ENCODE data around the gene DPP6. TPM values are rescaled to one million over a fixed set of nuclear protein-coding genes. Genes with fewer than 3 reads are reported as not detected.

The DPP6 gene
- total RNA-seq, 4 donors from 2014 or later: 0.60 to 1.7 (median 1.6) TPM; not detected in 1

GRCh38 chr7:154437234-154437633 is 385.0 kb downstream of the DPP6 start:
- Histone ChIP-seq H3K4me1 (no peaks in the 10 kb centered on the region), H3K27me3 (no peaks in the 10 kb centered on the region), H3K36me3 (no peaks in the 10 kb centered on the region), H3K9me3 (no peaks in the 10 kb centered on the region), H3K27ac (no peak overlapping the region), H3K4me3 (no peak overlapping the region)
- DNase-seq (ENCODE audit: low spot score in 2 of 2): no peak
- TF ChIP-seq EP300 (IDR thresholded peaks at IDR 0.05): no peak
- no peak for TF ChIP-seq CTCF (IDR thresholded peaks at IDR 0.05)
- no peak for TF ChIP-seq POLR2A (IDR thresholded peaks at IDR 0.05)
- WGBS, 2 donors: 91 to 92% methylated on average over 2 of the region's 2 CpGs

DNA sequence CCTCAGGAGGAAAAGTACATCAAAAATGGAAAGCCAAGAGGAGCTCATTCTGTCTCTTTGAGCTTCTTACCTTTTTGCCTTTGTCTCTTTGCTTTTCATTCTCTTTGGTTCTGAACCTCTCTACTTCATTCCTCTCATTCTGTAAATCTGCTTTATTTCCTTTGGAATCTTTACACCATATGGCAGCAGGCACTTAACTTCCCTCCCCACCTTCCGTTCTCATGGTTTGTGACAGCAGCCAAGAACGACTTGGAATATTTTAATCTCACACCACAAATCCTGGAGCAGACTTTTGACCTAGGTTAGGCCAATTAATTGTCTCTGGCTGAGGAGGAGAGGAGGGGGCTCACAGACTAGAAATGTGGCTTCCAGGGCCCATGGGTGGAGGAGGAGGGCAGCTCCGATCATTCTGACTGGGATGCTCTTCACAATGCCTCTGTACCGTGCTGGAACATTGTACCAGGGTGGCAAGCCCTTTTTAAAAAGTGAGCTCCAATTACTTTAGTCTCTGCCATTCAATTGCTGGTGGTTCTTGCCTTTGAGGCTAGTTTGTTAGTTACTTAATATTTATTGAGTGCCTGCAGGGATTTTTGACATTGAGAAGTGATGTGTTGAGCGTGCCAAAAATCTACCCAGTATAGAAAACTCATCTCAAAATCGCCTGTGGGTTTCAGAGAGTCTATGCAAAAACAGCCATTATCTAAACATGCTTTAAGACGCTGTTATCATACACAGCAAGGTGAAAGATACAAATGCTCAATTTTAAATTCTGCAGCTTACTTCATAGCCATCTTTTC is 386.6 kb downstream of the DPP6 start:
- H3K36me3 ChIP-seq: no peaks in the 10 kb centered on the region
- H3K9me3 ChIP-seq: no peaks in the 10 kb centered on the region
- H3K27ac ChIP-seq: no peak overlapping the region
- H3K4me1 ChIP-seq: no peaks in the 10 kb centered on the region
- WGBS, 2 donors: 75 to 77% methylated on average over 7 of the region's 7 CpGs
- H3K27me3 ChIP-seq: no peaks in the 10 kb centered on the region
- TF ChIP-seq EP300 (IDR thresholded peaks at IDR 0.05) (no peak), POLR2A (IDR thresholded peaks at IDR 0.05) (no peak), CTCF (IDR thresholded peaks at IDR 0.05) (no peak)
- H3K4me3 ChIP-seq: no peak overlapping the region
- no peak for DNase-seq (ENCODE audit: low spot score in 2 of 2)

DNA sequence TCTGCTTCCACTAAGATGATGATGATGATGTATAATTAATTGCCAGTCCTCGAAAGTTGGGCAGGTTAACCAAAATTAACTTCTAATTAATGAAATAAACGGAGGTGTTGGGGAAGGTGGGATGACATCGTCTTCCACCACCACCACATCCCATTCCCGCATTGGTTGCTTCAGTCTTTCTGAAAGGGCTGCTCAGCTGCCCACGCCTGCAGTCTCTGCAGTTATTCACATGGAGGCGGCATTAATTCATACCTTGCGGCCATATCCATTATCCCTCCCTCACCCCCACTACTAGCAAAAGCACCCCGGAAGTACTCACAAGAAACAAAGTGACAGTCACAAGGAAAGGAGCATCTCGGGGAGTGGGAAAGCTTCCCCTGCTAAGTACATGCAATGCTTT is 387.9 kb downstream of the DPP6 start:
- Histone ChIP-seq H3K27ac (no peak overlapping the region), H3K36me3 (no peaks in the 10 kb centered on the region), H3K27me3 (no peaks in the 10 kb centered on the region), H3K4me1 (no peaks in the 10 kb centered on the region), H3K9me3 (no peaks in the 10 kb centered on the region), H3K4me3 (no peak overlapping the region)
- DNase-seq (ENCODE audit: low spot score in 2 of 2): no peak
- no peak for TF ChIP-seq EP300 (IDR thresholded peaks at IDR 0.05)
- TF ChIP-seq CTCF (IDR thresholded peaks at IDR 0.05): no peak
- TF ChIP-seq POLR2A (IDR thresholded peaks at IDR 0.05): no peak
- 87 to 88% methylated on average over 9 of the region's 9 CpGs for WGBS, 2 donors

DNA sequence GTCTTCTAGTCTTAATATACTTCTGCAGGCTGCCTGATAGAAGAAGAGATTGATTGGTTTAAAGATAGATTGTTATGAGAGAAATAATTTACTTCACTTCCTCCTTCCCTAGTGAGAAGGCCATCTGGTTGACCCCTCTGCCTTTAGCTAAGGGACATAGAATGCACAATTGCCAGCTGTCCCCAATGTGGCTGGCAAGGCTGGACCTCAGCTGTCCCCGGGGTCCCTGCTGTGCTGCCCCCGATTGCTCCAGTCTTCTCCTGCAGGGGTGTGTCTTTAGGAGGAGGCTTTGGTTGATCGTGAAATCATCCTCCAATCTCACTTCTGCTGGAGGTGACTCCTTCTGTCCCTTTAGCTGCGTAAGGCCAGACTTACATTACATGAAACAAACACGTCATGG is 388.5 kb downstream of the DPP6 start:
- Histone ChIP-seq H3K27me3 (no peaks in the 10 kb centered on the region), H3K36me3 (no peaks in the 10 kb centered on the region), H3K4me1 (no peaks in the 10 kb centered on the region), H3K4me3 (no peak overlapping the region), H3K9me3 (peaks cover 0 to 5% (median 0%) of the 10 kb centered on the region in 4 donors), H3K27ac (no peak overlapping the region)
- DNase-seq (ENCODE audit: low spot score in 2 of 2): no peak
- 77 to 79% methylated on average over 5 of the region's 5 CpGs for WGBS, 2 donors
- no peak for TF ChIP-seq EP300 (IDR thresholded peaks at IDR 0.05)
- no peak for TF ChIP-seq CTCF (IDR thresholded peaks at IDR 0.05)
- no peak for TF ChIP-seq POLR2A (IDR thresholded peaks at IDR 0.05)

- Histone ChIP-seq H3K4me3 (no peak overlapping the region), H3K27ac (no peak overlapping the region), H3K9me3 (peaks cover 0 to 8% (median 0%) of the 10 kb centered on the region in 4 donors), H3K27me3 (no peaks in the 10 kb centered on the region), H3K36me3 (no peaks in the 10 kb centered on the region), H3K4me1 (no peaks in the 10 kb centered on the region)
- no peak for DNase-seq (ENCODE audit: low spot score in 2 of 2)
- no peak for TF ChIP-seq POLR2A (IDR thresholded peaks at IDR 0.05)
- TF ChIP-seq EP300 (IDR thresholded peaks at IDR 0.05): no peak
- TF ChIP-seq CTCF (IDR thresholded peaks at IDR 0.05): no peak
- 51 to 53% methylated on average over 6 of the region's 6 CpGs for WGBS, 2 donors
Measured at GRCh38 chr7:154441811-154442210, 389.6 kb downstream of the DPP6 start.

Measured in tibial nerve (tissue), 4 donors.